ENCODE measurements around the gene STX3.

DNA sequence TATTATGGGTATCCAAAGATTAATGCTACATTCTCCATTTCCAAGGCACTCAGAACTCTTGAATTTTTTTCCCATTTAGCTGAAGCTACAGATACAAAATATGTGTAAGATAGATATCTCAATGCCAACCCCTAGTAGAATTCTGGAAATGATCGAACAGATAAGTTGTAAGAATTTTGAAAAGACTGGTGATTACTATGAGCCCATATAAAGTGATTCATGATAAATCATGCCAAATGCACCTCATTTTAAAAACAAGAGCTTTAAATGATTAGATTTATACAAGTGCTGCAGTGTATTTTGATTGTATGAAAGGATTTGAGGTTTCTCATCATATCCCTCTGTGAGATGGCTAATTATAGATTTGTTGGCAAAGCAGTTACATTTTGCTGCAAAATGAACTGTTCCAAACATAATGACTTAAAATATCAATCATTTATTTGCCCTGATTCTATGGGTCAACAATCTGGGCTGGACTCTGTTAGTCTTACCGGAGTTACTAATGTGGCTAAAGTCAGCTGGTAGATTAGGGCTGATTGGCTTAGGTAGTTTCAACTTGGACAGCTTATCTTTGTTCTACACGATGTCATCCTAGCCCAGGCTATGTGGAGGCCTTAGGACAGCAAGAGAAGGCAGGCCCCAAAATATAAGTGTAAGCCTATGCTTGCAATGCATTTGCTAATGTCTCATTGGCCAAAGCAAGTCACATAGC lies 44.9 kb upstream of the STX3 start:
- TF ChIP-seq, protein P1, sequence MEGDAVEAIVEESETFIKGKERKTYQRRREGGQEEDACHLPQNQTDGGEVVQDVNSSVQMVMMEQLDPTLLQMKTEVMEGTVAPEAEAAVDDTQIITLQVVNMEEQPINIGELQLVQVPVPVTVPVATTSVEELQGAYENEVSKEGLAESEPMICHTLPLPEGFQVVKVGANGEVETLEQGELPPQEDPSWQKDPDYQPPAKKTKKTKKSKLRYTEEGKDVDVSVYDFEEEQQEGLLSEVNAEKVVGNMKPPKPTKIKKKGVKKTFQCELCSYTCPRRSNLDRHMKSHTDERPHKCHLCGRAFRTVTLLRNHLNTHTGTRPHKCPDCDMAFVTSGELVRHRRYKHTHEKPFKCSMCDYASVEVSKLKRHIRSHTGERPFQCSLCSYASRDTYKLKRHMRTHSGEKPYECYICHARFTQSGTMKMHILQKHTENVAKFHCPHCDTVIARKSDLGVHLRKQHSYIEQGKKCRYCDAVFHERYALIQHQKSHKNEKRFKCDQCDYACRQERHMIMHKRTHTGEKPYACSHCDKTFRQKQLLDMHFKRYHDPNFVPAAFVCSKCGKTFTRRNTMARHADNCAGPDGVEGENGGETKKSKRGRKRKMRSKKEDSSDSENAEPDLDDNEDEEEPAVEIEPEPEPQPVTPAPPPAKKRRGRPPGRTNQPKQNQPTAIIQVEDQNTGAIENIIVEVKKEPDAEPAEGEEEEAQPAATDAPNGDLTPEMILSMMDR (IDR thresholded peaks at IDR 0.05; ENCODE audit: low read depth, low read length), result no peak
- no peak for TF ChIP-seq EZH2phosphoT487 (IDR thresholded peaks at IDR 0.05; ENCODE audit: low read depth)

All from OCI-LY3 (cell line).